GM12874 (cell line): ENCODE results near the gene ARHGEF4.

Experiments
- CTCF ChIP-seq: IDR thresholded peaks from 2 replicates; pipeline ENCODE4 v1.5.1; 2011; ENCODE audit warnings: low read depth, mild to moderate bottlenecking, control low read depth, low read length, moderate library complexity; ENCODE audit not compliant: insufficient read depth

The ARHGEF4 gene

DNA sequence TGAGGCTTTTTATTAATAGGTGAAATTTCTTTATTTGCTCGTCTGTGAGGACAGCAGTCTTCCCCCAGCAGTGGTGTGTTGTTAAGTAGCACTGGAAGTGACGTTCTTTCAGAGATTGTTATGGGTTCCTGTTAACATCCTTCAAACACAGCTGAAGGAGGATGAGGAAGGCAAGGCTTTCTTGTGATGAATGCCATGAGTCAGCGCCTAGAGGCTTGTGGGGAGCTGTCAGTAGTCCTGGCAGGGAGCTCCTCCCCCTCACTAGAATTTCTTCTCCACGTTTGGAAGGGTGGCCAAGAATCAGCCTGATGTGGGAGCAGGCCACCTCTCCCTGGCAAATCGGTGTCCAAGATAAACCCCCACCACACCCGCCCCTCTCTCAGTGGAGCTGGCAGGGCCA lies 113.2 kb downstream of the ARHGEF4 start:
- no peak for TF ChIP-seq CTCF

DNA sequence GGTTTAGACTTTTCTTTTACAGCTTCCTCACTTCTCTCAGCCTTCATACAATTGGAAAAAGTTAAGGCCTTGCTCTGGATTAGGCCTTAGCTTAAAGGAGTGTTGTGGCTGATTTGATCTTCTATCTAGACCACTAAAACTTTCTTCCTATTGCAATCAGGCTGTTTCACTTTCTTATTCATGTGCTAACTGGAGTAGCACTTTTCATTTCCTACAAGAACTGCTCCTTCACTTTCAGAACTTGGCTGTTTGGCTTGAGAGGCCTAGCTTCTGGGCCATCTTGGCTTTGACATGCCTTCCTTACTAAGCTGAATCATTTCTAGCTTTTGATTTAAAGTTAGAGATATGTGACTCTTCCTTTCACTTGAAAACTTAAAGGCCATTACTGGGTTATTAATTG lies 114.3 kb downstream of the ARHGEF4 start:
- no peak for TF ChIP-seq CTCF

- no peak for TF ChIP-seq CTCF
Observed at GRCh38 chr2:130954873-130955272, 118.2 kb downstream of the ARHGEF4 start.

DNA sequence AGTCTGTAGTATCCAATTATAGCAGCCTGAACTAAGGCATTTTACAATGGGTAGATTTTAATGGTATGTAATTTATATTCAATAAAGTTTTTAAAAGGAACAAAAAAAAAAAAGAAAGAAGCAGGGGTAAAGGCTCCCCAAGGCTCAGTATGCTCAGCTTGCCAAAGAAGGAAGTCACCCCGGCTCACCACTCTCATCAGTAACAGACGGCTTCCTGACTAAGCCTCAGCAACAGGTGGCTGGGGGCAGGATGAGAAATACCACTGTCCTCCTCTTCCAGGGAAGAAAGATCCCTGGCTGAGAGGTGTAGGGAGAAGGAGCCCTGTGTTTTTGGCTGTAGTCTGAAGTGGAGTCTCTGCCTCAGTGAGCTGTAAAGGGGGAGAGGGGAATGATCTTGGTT lies 121.2 kb downstream of the ARHGEF4 start:
- no peak for TF ChIP-seq CTCF

GRCh38 chr2:130963196-130963848 lies 126.6 kb downstream of the ARHGEF4 start:
- TF ChIP-seq CTCF = no peak

GRCh38 chr2:130963849-130964793 lies 127.4 kb downstream of the ARHGEF4 start:
- TF ChIP-seq CTCF = peak; percentile 38; the same call in 1 of the 2 replicates

DNA sequence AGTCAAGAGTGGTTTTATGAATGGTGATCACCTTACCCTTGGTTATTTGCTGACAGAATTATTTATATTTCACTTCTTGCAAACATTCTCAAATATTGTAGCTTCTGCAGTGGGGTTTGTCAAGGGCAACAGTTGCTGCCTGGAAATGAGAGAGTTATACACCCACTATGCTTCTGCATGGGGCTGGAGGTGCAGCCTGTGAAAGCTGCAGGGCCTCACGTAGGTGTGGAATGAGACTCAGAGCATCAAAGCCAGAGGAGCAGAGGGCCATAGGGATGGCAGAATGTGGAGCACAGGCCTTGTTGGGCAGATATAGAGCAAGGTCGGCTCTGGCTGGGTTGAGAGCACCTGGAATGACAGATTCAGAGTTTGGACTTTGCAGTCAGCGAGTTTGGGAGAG lies 128.2 kb downstream of the ARHGEF4 start:
- TF ChIP-seq CTCF = no peak
